ENCODE measurements around the gene SIVA1.

The SIVA1 gene

DNA sequence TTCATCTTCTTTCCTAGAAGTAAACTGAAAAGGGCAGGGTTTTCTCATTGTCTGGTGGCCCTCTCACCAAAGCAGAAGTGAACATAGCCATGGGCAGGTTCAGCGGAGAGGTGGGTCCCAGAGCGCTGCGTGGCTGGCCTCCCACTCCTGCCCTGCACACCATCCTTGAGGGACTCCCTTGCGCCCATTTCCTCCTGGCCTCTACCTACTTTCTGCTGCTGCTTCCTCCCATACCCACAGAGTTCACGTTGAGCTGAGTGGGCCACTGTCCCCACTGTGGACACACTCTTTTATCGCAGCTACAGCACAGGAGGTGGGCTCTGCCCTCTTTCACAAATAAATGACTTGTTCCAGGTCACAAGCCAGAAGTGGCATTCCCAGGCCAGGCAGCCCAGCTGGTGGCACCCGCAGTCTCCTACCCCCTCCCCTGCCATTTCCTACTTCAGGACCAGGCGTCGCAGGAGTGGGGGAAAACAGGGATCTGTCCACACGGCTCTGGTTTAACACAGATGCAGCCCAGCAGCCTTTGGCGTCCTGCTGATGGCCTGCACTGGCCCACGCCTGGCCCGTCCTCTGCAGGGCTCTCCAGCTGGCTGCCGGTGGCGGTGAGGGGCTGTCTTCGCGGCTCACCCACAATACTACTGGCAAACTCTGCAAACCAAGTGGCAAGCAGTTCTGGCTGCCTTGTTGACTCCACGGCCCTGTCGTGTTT, 4.9 kb downstream of the SIVA1 start:
- Histone ChIP-seq H3K27me3 (ENCODE audit: control insufficient read depth, insufficient read depth, low read length) (no peaks in the 10 kb centered on the region), H3K36me3 (ENCODE audit: control insufficient read depth, insufficient read depth, low read length) (no peaks in the 10 kb centered on the region), H3K9me3 (ENCODE audit: control insufficient read depth, low read length) (no peaks in the 10 kb centered on the region), H2AFZ (no peak overlapping the region), H3K27ac (no peak overlapping the region), H3K4me2 (ENCODE audit: low read length) (no peak overlapping the region), H3K9ac (no peak overlapping the region), H3K4me1 (peaks cover 18% of the 10 kb centered on the region), H3K4me3 (ENCODE audit: low read depth, low read length) (no peak overlapping the region), H3K79me2 (peaks cover 3% of the 10 kb centered on the region)
- TF ChIP-seq, protein P1, sequence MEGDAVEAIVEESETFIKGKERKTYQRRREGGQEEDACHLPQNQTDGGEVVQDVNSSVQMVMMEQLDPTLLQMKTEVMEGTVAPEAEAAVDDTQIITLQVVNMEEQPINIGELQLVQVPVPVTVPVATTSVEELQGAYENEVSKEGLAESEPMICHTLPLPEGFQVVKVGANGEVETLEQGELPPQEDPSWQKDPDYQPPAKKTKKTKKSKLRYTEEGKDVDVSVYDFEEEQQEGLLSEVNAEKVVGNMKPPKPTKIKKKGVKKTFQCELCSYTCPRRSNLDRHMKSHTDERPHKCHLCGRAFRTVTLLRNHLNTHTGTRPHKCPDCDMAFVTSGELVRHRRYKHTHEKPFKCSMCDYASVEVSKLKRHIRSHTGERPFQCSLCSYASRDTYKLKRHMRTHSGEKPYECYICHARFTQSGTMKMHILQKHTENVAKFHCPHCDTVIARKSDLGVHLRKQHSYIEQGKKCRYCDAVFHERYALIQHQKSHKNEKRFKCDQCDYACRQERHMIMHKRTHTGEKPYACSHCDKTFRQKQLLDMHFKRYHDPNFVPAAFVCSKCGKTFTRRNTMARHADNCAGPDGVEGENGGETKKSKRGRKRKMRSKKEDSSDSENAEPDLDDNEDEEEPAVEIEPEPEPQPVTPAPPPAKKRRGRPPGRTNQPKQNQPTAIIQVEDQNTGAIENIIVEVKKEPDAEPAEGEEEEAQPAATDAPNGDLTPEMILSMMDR (IDR thresholded peaks at IDR 0.05): no peak

- Histone ChIP-seq H3K27me3 (ENCODE audit: control insufficient read depth, insufficient read depth, low read length) (no peaks in the 10 kb centered on the region), H3K9ac (no peak overlapping the region), H2AFZ (no peak overlapping the region), H3K4me1 (peaks cover 12% of the 10 kb centered on the region), H3K9me3 (ENCODE audit: control insufficient read depth, low read length) (no peaks in the 10 kb centered on the region), H3K27ac (peak overlapping the region; percentile 2), H3K4me2 (ENCODE audit: low read length) (no peak overlapping the region), H3K79me2 (peaks cover 3% of the 10 kb centered on the region), H3K36me3 (ENCODE audit: control insufficient read depth, insufficient read depth, low read length) (no peaks in the 10 kb centered on the region), H3K4me3 (ENCODE audit: low read depth, low read length) (no peak overlapping the region)
- TF ChIP-seq, protein P1 (IDR thresholded peaks at IDR 0.05): no peak
These were observed 6.3 kb downstream of the SIVA1 start for GRCh38 chr14:104758981-104759969.

DNA sequence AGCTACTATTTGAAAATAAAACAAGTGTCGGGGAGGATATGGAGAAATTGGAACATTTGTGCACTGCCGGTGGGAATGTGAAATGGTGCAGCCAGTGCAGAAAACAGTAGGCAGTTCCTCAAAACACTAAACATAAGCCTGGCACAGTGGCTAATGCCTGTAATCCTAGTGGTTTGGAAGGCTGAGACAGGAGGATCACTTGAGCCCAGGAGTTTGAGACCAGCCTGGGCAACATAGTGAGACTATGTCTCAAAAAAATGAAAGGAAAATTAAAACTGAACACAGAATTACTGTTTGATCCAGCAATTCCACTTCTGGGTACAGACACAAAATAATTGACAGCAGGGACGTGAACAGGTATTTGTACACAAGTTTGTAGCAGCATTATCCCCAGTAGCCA, 12.6 kb downstream of the SIVA1 start:
- H3K9ac ChIP-seq: no peak overlapping the region
- H3K4me3 ChIP-seq (ENCODE audit: low read depth, low read length): no peak overlapping the region
- no peak overlapping the region for H3K4me2 ChIP-seq (ENCODE audit: low read length)
- no peak overlapping the region for H2AFZ ChIP-seq
- H3K4me1 ChIP-seq: peaks cover 5% of the 10 kb centered on the region
- no peak overlapping the region for H3K27ac ChIP-seq
- H3K9me3 ChIP-seq (ENCODE audit: control insufficient read depth, low read length): no peaks in the 10 kb centered on the region
- TF ChIP-seq, protein P1 (IDR thresholded peaks at IDR 0.05): no peak
- H3K36me3 ChIP-seq (ENCODE audit: control insufficient read depth, insufficient read depth, low read length): no peaks in the 10 kb centered on the region
- H3K27me3 ChIP-seq (ENCODE audit: control insufficient read depth, insufficient read depth, low read length): no peaks in the 10 kb centered on the region
- no peaks in the 10 kb centered on the region for H3K79me2 ChIP-seq

DNA sequence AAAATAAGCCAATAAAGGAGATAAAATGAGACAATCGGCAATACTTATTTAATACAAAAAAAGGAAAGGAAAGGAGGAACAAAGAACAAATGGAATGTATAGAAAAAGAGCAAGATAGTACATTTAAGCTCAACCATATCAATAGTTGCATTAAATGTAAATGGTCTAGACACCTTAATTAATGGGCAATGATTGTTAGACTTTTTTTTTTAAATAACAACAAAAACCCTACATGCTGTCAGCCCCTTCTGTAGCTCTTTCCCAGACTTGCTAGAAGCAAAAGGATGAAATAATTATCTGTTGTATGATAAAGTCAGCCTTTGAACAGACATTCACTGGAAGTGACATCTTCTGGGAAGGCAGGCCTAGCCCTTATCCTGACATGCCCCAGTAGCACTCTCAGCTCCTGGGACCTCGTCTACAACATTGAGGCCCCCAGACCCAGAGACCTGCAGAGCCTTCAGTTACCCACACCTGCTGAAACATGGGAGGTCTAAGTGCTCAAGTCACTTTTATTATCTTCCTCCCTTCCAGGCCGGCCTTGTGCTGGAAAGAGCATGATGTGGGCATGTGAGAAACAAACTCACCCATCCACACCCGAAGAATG, 13.4 kb downstream of the SIVA1 start:
- Histone ChIP-seq H3K4me2 (ENCODE audit: low read length) (no peak overlapping the region), H3K36me3 (ENCODE audit: control insufficient read depth, insufficient read depth, low read length) (no peaks in the 10 kb centered on the region), H2AFZ (no peak overlapping the region), H3K4me3 (ENCODE audit: low read depth, low read length) (no peak overlapping the region), H3K9ac (no peak overlapping the region), H3K79me2 (no peaks in the 10 kb centered on the region), H3K27me3 (ENCODE audit: control insufficient read depth, insufficient read depth, low read length) (no peaks in the 10 kb centered on the region), H3K9me3 (ENCODE audit: control insufficient read depth, low read length) (no peaks in the 10 kb centered on the region), H3K4me1 (peaks cover 5% of the 10 kb centered on the region), H3K27ac (no peak overlapping the region)
- TF ChIP-seq, protein P1 (IDR thresholded peaks at IDR 0.05): no peak
